H9 (cell line): Measurements from ENCODE around the gene IGFL4. TPM values are rescaled to one million over a fixed set of nuclear protein-coding genes. Genes with fewer than 3 reads are reported as not detected.

Experiments used
- DNase-seq: peaks from one replicate; pipeline ENCODE4 v3.0.0-alpha.2; 2017
- H2AFZ ChIP-seq: one replicate; pipeline ENCODE4 v1.6.1; 2013; ENCODE audit warnings: mild to moderate bottlenecking, low read length, control low read depth, moderate library complexity
- H2AK5ac ChIP-seq: 2 replicates; pipeline ENCODE4 v1.6.1; 2013; ENCODE audit warnings: low read length, control low read depth, mixed read lengths; ENCODE audit not compliant: insufficient read length
- H2BK120ac ChIP-seq: one replicate; pipeline ENCODE4 v1.6.1; 2013; ENCODE audit warnings: low read depth, mild to moderate bottlenecking, low read length, control low read depth, inconsistent platforms; ENCODE audit not compliant: poor library complexity, severe bottlenecking
- H2BK12ac ChIP-seq: 2 replicates; pipeline ENCODE4 v1.6.1; 2013; ENCODE audit warnings: low read length, control low read depth, mixed read lengths, low read depth; ENCODE audit not compliant: insufficient read length
- H2BK15ac ChIP-seq: 2 replicates; pipeline ENCODE4 v1.6.1; 2013; ENCODE audit warnings: low read depth, low read length, control low read depth
- H2BK20ac ChIP-seq: one replicate; pipeline ENCODE4 v1.6.1; 2013; ENCODE audit warnings: low read depth, mild to moderate bottlenecking, low read length, control low read depth, inconsistent platforms; ENCODE audit not compliant: poor library complexity, severe bottlenecking
- H2BK5ac ChIP-seq: 2 replicates; pipeline ENCODE4 v1.6.1; 2013; ENCODE audit warnings: low read length, control low read depth, mixed read lengths; ENCODE audit not compliant: insufficient read length
- H3K14ac ChIP-seq: 2 replicates; pipeline ENCODE4 v1.6.1; 2013; ENCODE audit warnings: low read length, control low read depth; ENCODE audit not compliant: insufficient read depth
- H3K18ac ChIP-seq: 2 replicates; pipeline ENCODE4 v1.6.1; 2013; ENCODE audit warnings: low read depth, mild to moderate bottlenecking, mixed read lengths, low read length, control low read depth; ENCODE audit not compliant: insufficient read length
- H3K23ac ChIP-seq: 2 replicates; pipeline ENCODE4 v1.6.1; 2013; ENCODE audit warnings: low read length, control low read depth, mixed read lengths, low read depth; ENCODE audit not compliant: insufficient read length
- H3K23me2 ChIP-seq: 2 replicates; pipeline ENCODE4 v1.6.1; 2013; ENCODE audit warnings: low read depth, mild to moderate bottlenecking, mixed read lengths, low read length, control low read depth; ENCODE audit not compliant: insufficient read length, poor library complexity, severe bottlenecking
- H3K27ac ChIP-seq: 2 replicates; pipeline ENCODE4 v1.5.1; 2013; ENCODE audit warnings: low read length, control low read depth, mixed read lengths, low read depth; ENCODE audit not compliant: insufficient read length
- H3K27me3 ChIP-seq: 2 replicates; pipeline ENCODE4 v1.6.1; 2013; ENCODE audit warnings: low read length, control low read depth, inconsistent platforms; ENCODE audit not compliant: insufficient read depth
- H3K4ac ChIP-seq: 2 replicates; pipeline ENCODE4 v1.6.1; 2013; ENCODE audit warnings: low read depth, mild to moderate bottlenecking, control low read depth, inconsistent platforms, low read length, moderate library complexity
- H3K4me1 ChIP-seq: 2 replicates; pipeline ENCODE4 v1.6.1; 2013; ENCODE audit warnings: low read length, control low read depth, inconsistent platforms; ENCODE audit not compliant: insufficient read depth
- H3K4me2 ChIP-seq: 2 replicates; pipeline ENCODE4 v1.6.1; 2013; ENCODE audit warnings: low read length, control low read depth, mixed read lengths; ENCODE audit not compliant: insufficient read length, insufficient read depth
- H3K56ac ChIP-seq: 2 replicates; pipeline ENCODE4 v1.6.1; 2013; ENCODE audit warnings: low read depth, mild to moderate bottlenecking, mixed read lengths, low read length, control low read depth; ENCODE audit not compliant: insufficient read length
- H3K79me1 ChIP-seq: 2 replicates; pipeline ENCODE4 v1.6.1; 2013; ENCODE audit warnings: low read depth, mild to moderate bottlenecking, moderate library complexity, low read length, control low read depth, inconsistent platforms; ENCODE audit not compliant: insufficient read depth, poor library complexity, severe bottlenecking
- H3K79me2 ChIP-seq: 2 replicates; pipeline ENCODE4 v1.6.1; 2013; ENCODE audit warnings: low read length, control low read depth, inconsistent platforms; ENCODE audit not compliant: insufficient read depth
- H3K9ac ChIP-seq: 2 replicates; pipeline ENCODE4 v1.6.1; 2013; ENCODE audit warnings: low read length, control low read depth, mixed read lengths; ENCODE audit not compliant: insufficient read length; ENCODE audit errors: extremely low read depth
- H3K9me3 ChIP-seq: one replicate; pipeline ENCODE4 v1.6.1; 2013; ENCODE audit warnings: low read depth, low read length, inconsistent platforms; ENCODE audit not compliant: control insufficient read depth
- H3T11ph ChIP-seq: one replicate; pipeline ENCODE4 v1.6.1; 2013; ENCODE audit warnings: mild to moderate bottlenecking, low read length, control low read depth, inconsistent platforms
- H4K20me1 ChIP-seq: one replicate; pipeline ENCODE4 v1.6.1; 2013; ENCODE audit not compliant: control insufficient read depth, insufficient read length, insufficient read depth
- H4K5ac ChIP-seq: 2 replicates; pipeline ENCODE4 v1.6.1; 2013; ENCODE audit warnings: low read depth, mild to moderate bottlenecking, mixed read lengths, low read length, control low read depth; ENCODE audit not compliant: insufficient read length
- H4K8ac ChIP-seq: replicated peaks from 2 replicates; pipeline ENCODE4 v1.6.1; 2013; ENCODE audit warnings: low read length, control low read depth, mixed read lengths, low read depth; ENCODE audit not compliant: insufficient read length
- H4K91ac ChIP-seq: 2 replicates; pipeline ENCODE4 v1.6.1; 2013; ENCODE audit warnings: low read depth, mild to moderate bottlenecking, moderate library complexity, mixed read lengths, low read length, control low read depth; ENCODE audit not compliant: insufficient read length
- H3K27ac Mint-ChIP-seq, 3 experiments: 2 replicates in 2 of 3; 3 replicates in 1 of 3; pipeline ENCODE4 v1.8.0; 2020 to 2021; ENCODE audit warnings: mixed read lengths in 3 of 3, mild to moderate bottlenecking in 1 of 3, moderate library complexity in 1 of 3
- H3K27me3 Mint-ChIP-seq: 2 replicates; pipeline ENCODE4 v1.8.0; 2021; ENCODE audit warnings: low read depth, mild to moderate bottlenecking, moderate library complexity, mixed read lengths
- H3K36me3 Mint-ChIP-seq, 3 experiments: 2 replicates in 2 of 3; 3 replicates in 1 of 3; pipeline ENCODE4 v1.8.0; 2020 to 2021; ENCODE audit warnings: low read depth in 3 of 3, mixed read lengths in 3 of 3; ENCODE audit not compliant: insufficient read depth in 1 of 3
- H3K4me1 Mint-ChIP-seq, 2 experiments: 2 replicates each; pipeline ENCODE4 v1.8.0; 2020; ENCODE audit warnings: mixed read lengths in 2 of 2
- H3K4me3 Mint-ChIP-seq, 2 experiments: 2 replicates in 1 of 2; 3 replicates in 1 of 2; pipeline ENCODE4 v1.8.0; 2020 to 2021; ENCODE audit warnings: mild to moderate bottlenecking in 2 of 2, mixed read lengths in 2 of 2, moderate library complexity in 1 of 2
- H3K9me3 Mint-ChIP-seq, 2 experiments: 2 replicates in 1 of 2; 3 replicates in 1 of 2; pipeline ENCODE4 v1.8.0; 2020; ENCODE audit warnings: mild to moderate bottlenecking in 2 of 2, mixed read lengths in 2 of 2, moderate library complexity in 1 of 2
- WGBS: extraction: QIAGEN DNeasy Blood & Tissue Kit; methylation state at CpG from one replicate; pipeline ENCODE4 v1.1.7; 2013; ENCODE audit warnings: missing lambda C conversion rate, low lambda C conversion rate, mixed read lengths; ENCODE audit not compliant: insufficient read length; ENCODE audit errors: extremely low coverage; 5-methylcytosine and 5-hydroxymethylcytosine counted together
- total RNA-seq: library from RNA; stranded (reverse); gene quantifications from 2 replicates; pipeline ENCODE4 v1.2.1, GENCODE V29; 2021
- TF ChIP-seq, protein P1 (sequence below): fragments of 200-600 bp; sonication (generic); conservative IDR thresholded peaks from 3 replicates; pipeline ENCODE4 v1.8.0; 2021; ENCODE audit warnings: antibody characterized with exemption, mild to moderate bottlenecking

Gene IGFL4
- total RNA-seq, 1 experiment from 2014 or later = 0.33 TPM

- H2BK20ac ChIP-seq = no peak overlapping the region
- peak overlapping the region in 1 of 2 experiments; percentile 35; a peak in 1 of 5 replicates for H3K4me3 Mint-ChIP-seq
- H2BK120ac ChIP-seq = no peak overlapping the region
- no peak overlapping the region for H3K4ac ChIP-seq
- no peak overlapping the region for H3K4me2 ChIP-seq
- H3K79me2 ChIP-seq = no peaks in the 10 kb centered on the region
- H4K91ac ChIP-seq = no peak overlapping the region
- no CpG with 5 or more reads among the region's 28 CpGs for WGBS
- peaks cover 5 to 10% of the 10 kb centered on the region in 2 experiments for H3K4me1 Mint-ChIP-seq
- no peak overlapping the region for H3K23ac ChIP-seq
- H4K8ac ChIP-seq = no peak overlapping the region
- H3K9me3 Mint-ChIP-seq = no peaks in the 10 kb centered on the region; a peak in 1 of 5 replicates
- DNase-seq = peak; percentile 86
- H3K36me3 Mint-ChIP-seq = peaks cover 19 to 44% (median 25%) of the 10 kb centered on the region in 3 experiments
- no peak overlapping the region for H3K27ac ChIP-seq
- H4K20me1 ChIP-seq = no peaks in the 10 kb centered on the region
- H3K23me2 ChIP-seq = peaks cover 3% of the 10 kb centered on the region
- TF ChIP-seq, protein P1, sequence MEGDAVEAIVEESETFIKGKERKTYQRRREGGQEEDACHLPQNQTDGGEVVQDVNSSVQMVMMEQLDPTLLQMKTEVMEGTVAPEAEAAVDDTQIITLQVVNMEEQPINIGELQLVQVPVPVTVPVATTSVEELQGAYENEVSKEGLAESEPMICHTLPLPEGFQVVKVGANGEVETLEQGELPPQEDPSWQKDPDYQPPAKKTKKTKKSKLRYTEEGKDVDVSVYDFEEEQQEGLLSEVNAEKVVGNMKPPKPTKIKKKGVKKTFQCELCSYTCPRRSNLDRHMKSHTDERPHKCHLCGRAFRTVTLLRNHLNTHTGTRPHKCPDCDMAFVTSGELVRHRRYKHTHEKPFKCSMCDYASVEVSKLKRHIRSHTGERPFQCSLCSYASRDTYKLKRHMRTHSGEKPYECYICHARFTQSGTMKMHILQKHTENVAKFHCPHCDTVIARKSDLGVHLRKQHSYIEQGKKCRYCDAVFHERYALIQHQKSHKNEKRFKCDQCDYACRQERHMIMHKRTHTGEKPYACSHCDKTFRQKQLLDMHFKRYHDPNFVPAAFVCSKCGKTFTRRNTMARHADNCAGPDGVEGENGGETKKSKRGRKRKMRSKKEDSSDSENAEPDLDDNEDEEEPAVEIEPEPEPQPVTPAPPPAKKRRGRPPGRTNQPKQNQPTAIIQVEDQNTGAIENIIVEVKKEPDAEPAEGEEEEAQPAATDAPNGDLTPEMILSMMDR = peak; percentile 89
- no peak overlapping the region for H3K56ac ChIP-seq
- H3K79me1 ChIP-seq = no peaks in the 10 kb centered on the region
- H3K27me3 Mint-ChIP-seq = peaks cover 13% of the 10 kb centered on the region
- no peak overlapping the region for H2BK15ac ChIP-seq
- no peak overlapping the region for H4K5ac ChIP-seq
- H2BK12ac ChIP-seq = no peak overlapping the region
- H2BK5ac ChIP-seq = no peak overlapping the region
- no peak overlapping the region; the same call in 1 of the 2 replicates for H3K14ac ChIP-seq
- H2AK5ac ChIP-seq = no peak overlapping the region
- peak overlapping the region in 1 of 3 experiments; percentile 65; a peak in 1 of 7 replicates for H3K27ac Mint-ChIP-seq
- no peak overlapping the region for H3T11ph ChIP-seq
- H3K9ac ChIP-seq = no peak overlapping the region
- H3K9me3 ChIP-seq = no peaks in the 10 kb centered on the region
- H3K27me3 ChIP-seq = no peaks in the 10 kb centered on the region; the same call in 1 of the 2 replicates
- no peaks in the 10 kb centered on the region for H3K4me1 ChIP-seq
- no peak overlapping the region for H2AFZ ChIP-seq
- no peak overlapping the region for H3K18ac ChIP-seq
These were observed 31.0 kb downstream of the IGFL4 start for GRCh38 chr19:46009530-46010510.
